ENCODE data around the gene EFCAB12. TPM values are rescaled to one million over a fixed set of nuclear protein-coding genes. Genes with fewer than 3 reads are reported as not detected.

The EFCAB12 gene
- total and polyA plus RNA-seq, 10 of the 15 experiments (the other 5 are each of a cell fraction or from before 2014, with no cell fraction given) = 0.02 to 0.85 (median 0.33) TPM

GRCh38 chr3:129439817-129440617 lies 11.6 kb upstream of the EFCAB12 start, which contains the start of the genes IFT122 and MBD4 (continued):
- no peak for TF ChIP-seq ZBTB11 (CRISPR knock-in tag; IDR thresholded peaks at IDR 0.05)
- TF ChIP-seq PAX8 (IDR thresholded peaks at IDR 0.05) = no peak
- no peak for TF ChIP-seq HDAC6 (IDR thresholded peaks at IDR 0.05; ENCODE audit: unreplicated experiment)
- no peak for TF ChIP-seq HSF1 (IDR thresholded peaks at IDR 0.05; ENCODE audit: low read depth, low read length)
- TF ChIP-seq DPF2 (IDR thresholded peaks at IDR 0.05) = peak; percentile 59
- TF ChIP-seq NR2F1 (conservative IDR thresholded peaks at IDR 0.05) = peak; percentile 72
- TF ChIP-seq E2F4 (IDR thresholded peaks at IDR 0.05; ENCODE audit: low read depth, low read length) = no peak
- TF ChIP-seq IRF3 (IDR thresholded peaks at IDR 0.05) = no peak; the same call in 1 of the 2 replicates
- TF ChIP-seq YY1 (IDR thresholded peaks at IDR 0.05; ENCODE audit: low read depth, low read length) = peak; percentile 96
- peak; percentile 63; the same call in 1 of the 2 replicates for TF ChIP-seq RB1 (IDR thresholded peaks at IDR 0.05; ENCODE audit: borderline replicate concordance)
- TF ChIP-seq NFYB (IDR thresholded peaks at IDR 0.05; ENCODE audit: insufficient read depth, low read depth, low read length) = peak; percentile 79
- no peak for TF ChIP-seq IRF5 (IDR thresholded peaks at IDR 0.05; ENCODE audit: borderline replicate concordance)
- TF ChIP-seq SUPT20H (IDR thresholded peaks at IDR 0.05; ENCODE audit: borderline replicate concordance, control insufficient read depth, low read depth, low read length) = no peak
- TF ChIP-seq KAT2A (conservative IDR thresholded peaks at IDR 0.05; ENCODE audit: control insufficient read depth, low read depth, low read length) = no peak
- peak; percentile 89 for TF ChIP-seq SP1 (IDR thresholded peaks at IDR 0.05; ENCODE audit: low read depth, low read length)
- no peak for TF ChIP-seq NR2C1 (IDR thresholded peaks at IDR 0.05)
- no peak for TF ChIP-seq EZH2 (IDR thresholded peaks at IDR 0.05; ENCODE audit: borderline replicate concordance, control insufficient read depth, low read depth, low read length)
- no peak for TF ChIP-seq SUZ12 (IDR thresholded peaks at IDR 0.05; ENCODE audit: unreplicated experiment)
- peak; percentile 86 for TF ChIP-seq SMAD5 (IDR thresholded peaks at IDR 0.05; ENCODE audit: low read depth)
- no peak for TF ChIP-seq ZZZ3 (IDR thresholded peaks at IDR 0.05; ENCODE audit: control insufficient read depth, insufficient read length, low read depth)
- no peak; a peak in 1 of 4 replicates for TF ChIP-seq EP300 (IDR thresholded peaks at IDR 0.05; ENCODE audit: borderline replicate concordance in 1 of 2, control insufficient read depth in 1 of 2, low read depth in 2 of 2, low read length in 2 of 2)

All from GM12878 (cell line).